ENCODE results near the gene ESR1.

The ESR1 gene

GRCh38 chr6:151763303-151763702, 44.2 kb upstream of the ESR1 start:
- Histone ChIP-seq H3K4me1 (ENCODE audit: low read depth, poor library complexity, severe bottlenecking) (peaks cover 36% of the 10 kb centered on the region), H4K20me1 (ENCODE audit: insufficient read depth) (no peaks in the 10 kb centered on the region), H3K27ac (no peak overlapping the region), H3K4me2 (no peak overlapping the region), H2AFZ (ENCODE audit: low read depth) (no peak overlapping the region), H3K36me3 (ENCODE audit: insufficient read depth) (no peaks in the 10 kb centered on the region), H3K9ac (no peak overlapping the region), H3K79me2 (ENCODE audit: insufficient read depth, low read depth) (no peaks in the 10 kb centered on the region), H3K4me3 (IDR thresholded peaks at IDR 0.05; ENCODE audit: insufficient read depth, low read depth, low read length) (no peak overlapping the region), H3K27me3 (ENCODE audit: insufficient read depth, low read depth) (no peaks in the 10 kb centered on the region)
- TF ChIP-seq, protein P1, sequence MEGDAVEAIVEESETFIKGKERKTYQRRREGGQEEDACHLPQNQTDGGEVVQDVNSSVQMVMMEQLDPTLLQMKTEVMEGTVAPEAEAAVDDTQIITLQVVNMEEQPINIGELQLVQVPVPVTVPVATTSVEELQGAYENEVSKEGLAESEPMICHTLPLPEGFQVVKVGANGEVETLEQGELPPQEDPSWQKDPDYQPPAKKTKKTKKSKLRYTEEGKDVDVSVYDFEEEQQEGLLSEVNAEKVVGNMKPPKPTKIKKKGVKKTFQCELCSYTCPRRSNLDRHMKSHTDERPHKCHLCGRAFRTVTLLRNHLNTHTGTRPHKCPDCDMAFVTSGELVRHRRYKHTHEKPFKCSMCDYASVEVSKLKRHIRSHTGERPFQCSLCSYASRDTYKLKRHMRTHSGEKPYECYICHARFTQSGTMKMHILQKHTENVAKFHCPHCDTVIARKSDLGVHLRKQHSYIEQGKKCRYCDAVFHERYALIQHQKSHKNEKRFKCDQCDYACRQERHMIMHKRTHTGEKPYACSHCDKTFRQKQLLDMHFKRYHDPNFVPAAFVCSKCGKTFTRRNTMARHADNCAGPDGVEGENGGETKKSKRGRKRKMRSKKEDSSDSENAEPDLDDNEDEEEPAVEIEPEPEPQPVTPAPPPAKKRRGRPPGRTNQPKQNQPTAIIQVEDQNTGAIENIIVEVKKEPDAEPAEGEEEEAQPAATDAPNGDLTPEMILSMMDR (conservative IDR thresholded peaks at IDR 0.05; ENCODE audit: low read depth, low read length) = no peak; the same call in 1 of the 2 replicates

DNA sequence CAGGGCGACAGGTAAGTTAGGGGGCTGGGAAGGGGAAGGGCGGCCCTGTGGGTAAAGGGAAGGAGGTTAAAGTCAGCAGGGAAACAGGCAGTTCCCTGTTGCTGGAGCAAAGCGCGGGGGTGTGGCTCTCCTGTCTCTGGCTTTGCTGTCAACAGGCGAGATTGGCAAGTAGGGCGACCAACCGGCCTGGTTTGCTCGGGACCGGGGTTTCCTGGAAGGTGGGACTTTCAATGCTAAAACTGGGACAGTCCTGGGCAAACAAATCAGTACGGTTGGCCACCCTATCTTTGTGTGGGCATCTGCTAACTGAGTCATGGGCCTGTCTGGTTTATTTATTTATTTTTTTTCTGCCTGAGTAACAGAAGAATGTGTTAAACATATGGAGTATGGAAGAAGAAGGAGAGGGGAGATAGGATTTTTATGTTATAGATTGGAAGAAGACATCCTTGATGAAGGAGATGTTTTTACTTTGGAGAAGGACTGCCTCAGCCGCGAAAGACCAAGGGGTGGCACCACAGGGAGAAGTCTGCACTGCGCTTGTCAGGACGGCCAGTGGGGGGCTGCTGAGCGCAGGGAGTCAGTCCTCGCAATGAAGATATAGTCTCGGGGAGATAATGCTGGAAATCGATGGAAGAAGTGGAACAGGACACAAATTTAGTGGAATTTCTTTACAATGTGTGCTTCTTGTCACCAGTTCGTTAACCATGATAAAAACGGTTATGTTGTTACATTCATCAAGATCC, 43.4 kb upstream of the ESR1 start:
- Histone ChIP-seq H3K4me3 (IDR thresholded peaks at IDR 0.05; ENCODE audit: insufficient read depth, low read depth, low read length) (no peak overlapping the region), H3K36me3 (ENCODE audit: insufficient read depth) (no peaks in the 10 kb centered on the region), H3K79me2 (ENCODE audit: insufficient read depth, low read depth) (no peaks in the 10 kb centered on the region), H3K27me3 (ENCODE audit: insufficient read depth, low read depth) (no peaks in the 10 kb centered on the region), H3K9ac (no peak overlapping the region), H2AFZ (ENCODE audit: low read depth) (no peak overlapping the region), H4K20me1 (ENCODE audit: insufficient read depth) (no peaks in the 10 kb centered on the region), H3K4me1 (ENCODE audit: low read depth, poor library complexity, severe bottlenecking) (peaks cover 28% of the 10 kb centered on the region), H3K4me2 (no peak overlapping the region), H3K27ac (no peak overlapping the region)
- TF ChIP-seq, protein P1 (conservative IDR thresholded peaks at IDR 0.05; ENCODE audit: low read depth, low read length) = no peak

DNA sequence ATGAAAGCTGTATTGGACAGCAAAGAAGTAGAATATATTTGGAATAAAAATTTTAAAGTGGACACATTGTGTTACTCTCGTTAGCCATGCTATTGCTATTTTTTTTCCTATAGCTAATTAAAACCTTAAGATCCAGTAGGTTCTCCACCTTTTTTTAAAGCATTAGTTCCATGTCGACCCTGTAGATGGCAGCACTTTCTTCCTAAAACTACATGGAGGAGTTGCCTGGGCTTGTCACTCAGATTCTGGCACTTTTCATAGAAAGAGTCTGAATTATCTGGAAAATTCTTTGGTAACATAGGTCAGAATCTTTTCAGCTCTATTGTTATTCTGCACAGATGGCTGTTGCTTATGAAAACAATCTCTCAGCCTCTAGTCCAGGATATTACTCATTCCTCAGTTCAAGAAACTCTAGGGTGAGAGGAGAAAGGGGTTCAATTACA, 42.0 kb upstream of the ESR1 start:
- Histone ChIP-seq H3K9ac (no peak overlapping the region), H3K4me1 (ENCODE audit: low read depth, poor library complexity, severe bottlenecking) (peaks cover 26% of the 10 kb centered on the region), H3K4me2 (no peak overlapping the region), H3K27ac (no peak overlapping the region), H3K27me3 (ENCODE audit: insufficient read depth, low read depth) (no peaks in the 10 kb centered on the region), H3K36me3 (ENCODE audit: insufficient read depth) (no peaks in the 10 kb centered on the region), H3K79me2 (ENCODE audit: insufficient read depth, low read depth) (no peaks in the 10 kb centered on the region), H2AFZ (ENCODE audit: low read depth) (no peak overlapping the region), H3K4me3 (IDR thresholded peaks at IDR 0.05; ENCODE audit: insufficient read depth, low read depth, low read length) (no peak overlapping the region), H4K20me1 (ENCODE audit: insufficient read depth) (no peaks in the 10 kb centered on the region)
- TF ChIP-seq, protein P1 (conservative IDR thresholded peaks at IDR 0.05; ENCODE audit: low read depth, low read length) = peak; percentile 74

DNA sequence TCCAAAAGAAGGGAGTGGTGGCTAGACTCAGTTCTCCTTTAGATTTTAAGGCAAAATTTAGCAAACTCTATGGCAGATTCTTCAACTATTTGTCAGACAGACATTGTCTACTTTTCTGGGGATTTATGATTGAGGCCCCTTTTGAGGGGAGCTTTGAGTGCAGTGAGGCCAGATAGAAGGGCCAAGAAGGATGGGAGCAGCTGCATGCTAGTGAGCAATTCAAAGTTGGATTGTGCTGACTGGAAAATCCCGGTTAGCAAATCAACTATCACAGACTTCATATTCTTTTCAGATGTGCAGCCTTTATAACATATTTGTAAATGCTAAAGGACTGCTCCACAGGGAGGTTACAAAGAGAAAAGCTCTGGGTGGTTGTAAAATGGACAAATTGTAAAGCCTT, 35.0 kb upstream of the ESR1 start:
- TF ChIP-seq, protein P1 (conservative IDR thresholded peaks at IDR 0.05; ENCODE audit: low read depth, low read length) = no peak
- Histone ChIP-seq H3K27ac (no peak overlapping the region), H4K20me1 (ENCODE audit: insufficient read depth) (no peaks in the 10 kb centered on the region), H3K4me3 (IDR thresholded peaks at IDR 0.05; ENCODE audit: insufficient read depth, low read depth, low read length) (no peak overlapping the region), H2AFZ (ENCODE audit: low read depth) (no peak overlapping the region), H3K9ac (no peak overlapping the region), H3K4me2 (no peak overlapping the region), H3K4me1 (ENCODE audit: low read depth, poor library complexity, severe bottlenecking) (no peaks in the 10 kb centered on the region), H3K79me2 (ENCODE audit: insufficient read depth, low read depth) (no peaks in the 10 kb centered on the region), H3K36me3 (ENCODE audit: insufficient read depth) (no peaks in the 10 kb centered on the region), H3K27me3 (ENCODE audit: insufficient read depth, low read depth) (no peaks in the 10 kb centered on the region)

Data from KMS-11 (cell line).